Measurements from ENCODE around the gene COL15A1.

COL15A1 gene

DNA sequence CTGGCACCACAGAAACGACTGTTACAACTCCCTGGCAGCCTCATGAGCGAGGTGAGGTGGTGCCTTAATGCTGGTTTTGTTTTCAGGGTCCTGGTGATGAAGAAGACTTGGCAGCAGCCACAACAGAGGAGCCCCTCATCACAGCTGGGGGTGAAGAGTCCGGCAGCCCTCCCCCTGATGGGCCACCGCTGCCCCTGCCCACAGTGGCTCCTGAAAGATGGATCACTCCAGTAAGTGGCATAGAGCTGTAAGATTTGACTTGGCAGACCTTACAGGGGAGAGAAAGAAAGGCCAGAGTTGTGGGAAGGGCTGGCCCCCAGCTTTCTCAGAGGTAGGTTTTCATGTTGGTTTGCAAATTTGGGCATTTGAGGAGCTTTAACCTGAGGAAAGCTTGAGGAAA lies 72.2 kb downstream of the COL15A1 start:
- no peak for DNase-seq (ENCODE audit: low read depth)

DNA sequence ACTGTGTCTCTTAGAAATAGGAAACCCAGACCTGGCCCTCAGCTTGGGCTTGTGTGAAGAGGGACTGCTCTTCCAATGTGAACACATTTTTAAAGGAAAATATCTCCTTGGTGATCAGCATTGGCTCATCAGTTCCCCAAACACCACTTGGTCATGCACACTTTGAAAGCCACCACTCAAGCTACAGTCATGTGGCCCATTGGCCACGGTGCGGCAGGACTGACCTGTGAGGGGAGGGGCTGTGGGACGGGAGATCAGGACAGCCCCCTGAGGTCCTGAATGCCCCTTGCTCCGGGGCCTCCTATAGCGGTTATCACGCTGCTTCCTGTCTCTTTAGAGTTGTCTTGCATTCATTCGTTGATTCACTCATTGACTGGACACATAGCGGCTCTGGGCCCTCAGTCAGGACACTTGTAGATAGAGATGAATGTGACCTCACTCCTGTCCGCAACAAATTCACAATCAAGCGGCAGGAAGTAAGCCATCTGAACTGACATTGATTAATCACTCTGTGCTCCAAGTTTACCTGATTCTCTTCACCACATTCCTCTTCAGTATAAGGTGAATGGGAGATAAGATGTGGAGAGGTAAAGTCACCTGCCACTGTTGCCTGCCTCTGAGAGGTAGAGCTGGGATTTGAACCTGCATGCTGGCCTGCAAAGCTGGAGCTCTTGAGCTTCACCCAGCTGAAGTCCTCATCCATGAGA lies 73.1 kb downstream of the COL15A1 start:
- no peak for DNase-seq (ENCODE audit: low read depth)

DNA sequence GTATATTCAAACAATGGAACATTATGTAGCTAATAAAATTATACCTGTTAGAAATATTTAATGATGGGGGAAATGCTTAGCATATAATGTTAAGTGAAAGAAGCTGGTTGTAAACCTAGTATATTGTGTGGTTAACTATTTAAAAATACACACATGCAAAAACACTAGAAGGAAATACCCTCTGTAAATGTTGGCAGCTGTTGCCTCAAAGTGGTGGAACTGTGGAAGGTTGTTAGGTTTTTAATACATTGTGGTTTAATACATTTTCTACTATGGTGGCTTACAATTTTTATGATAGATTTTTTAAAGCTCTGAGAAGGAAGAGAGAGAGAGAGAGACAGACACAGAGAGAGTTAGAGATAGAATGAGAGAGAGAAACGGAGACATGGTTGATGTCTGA lies 74.9 kb downstream of the COL15A1 start:
- no peak for DNase-seq (ENCODE audit: low read depth)

DNA sequence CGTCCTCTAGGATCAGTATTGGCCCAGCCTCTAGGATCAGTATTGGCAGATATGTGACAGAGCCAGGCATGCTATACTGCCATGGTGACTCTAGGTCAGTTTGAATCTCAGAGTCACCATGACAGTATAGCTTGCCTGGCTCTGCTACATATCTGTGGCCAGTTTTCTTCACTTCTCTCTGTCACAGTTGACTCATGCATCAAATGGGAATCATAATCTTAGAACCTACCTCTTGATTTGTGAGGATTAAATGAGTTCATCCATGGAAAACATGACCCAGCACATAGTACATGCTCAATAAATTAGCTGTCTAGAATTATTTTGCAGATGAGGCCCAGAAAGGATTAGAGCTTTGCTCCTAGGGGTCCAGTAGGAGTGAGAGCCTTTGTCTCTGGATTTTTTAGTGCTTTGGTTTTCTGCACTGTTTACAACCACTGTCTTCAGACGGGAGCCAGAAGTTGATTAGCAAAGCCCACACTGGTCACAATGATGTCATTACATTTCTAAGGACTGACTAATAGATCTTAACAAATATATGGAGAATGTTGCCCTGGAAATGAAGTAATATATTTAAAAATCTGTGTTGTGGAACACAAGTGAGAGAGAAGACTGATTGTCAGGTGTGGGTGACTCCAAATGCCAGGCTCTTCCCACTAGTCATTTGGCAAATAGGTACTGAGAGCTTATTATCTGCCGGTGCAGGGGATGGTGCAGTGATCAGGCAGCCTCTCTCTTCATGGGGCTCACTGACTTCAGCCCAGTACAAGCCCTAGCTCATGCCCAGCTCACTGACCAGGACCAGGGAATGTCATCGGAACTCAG lies 76.0 kb downstream of the COL15A1 start:
- no peak for DNase-seq (ENCODE audit: low read depth)

DNA sequence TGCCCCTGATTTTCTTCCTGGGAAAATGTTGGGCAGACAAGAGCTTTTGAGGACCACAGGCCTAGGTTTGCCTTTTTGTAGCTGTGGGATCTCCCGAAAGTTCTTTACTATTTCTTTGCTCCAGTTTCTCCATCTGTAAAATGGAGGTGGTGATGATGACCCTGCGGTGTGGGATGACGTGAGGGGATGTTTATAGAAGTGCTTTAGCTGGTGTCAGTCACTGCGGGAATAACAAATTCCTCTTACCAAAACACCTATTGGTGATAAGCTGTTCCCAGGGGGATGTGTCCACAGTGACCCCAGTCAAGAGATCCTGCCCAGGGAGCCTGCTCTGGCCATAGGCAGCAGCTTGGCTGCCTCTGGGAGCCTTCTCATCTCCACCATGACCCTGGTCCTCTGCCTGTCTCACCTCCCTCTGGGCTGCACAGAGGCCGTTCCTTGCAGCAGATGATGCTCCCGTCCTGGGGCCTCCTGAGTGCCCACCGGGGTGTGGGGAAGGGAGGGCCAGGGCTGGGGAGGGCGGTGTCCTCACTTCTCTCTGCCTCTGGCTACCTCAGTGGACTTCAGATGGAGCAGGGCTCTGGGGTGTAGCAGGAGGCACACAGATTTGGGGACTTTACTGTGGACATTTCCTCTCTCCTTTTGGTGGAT lies 77.2 kb downstream of the COL15A1 start:
- DNase-seq (ENCODE audit: low read depth) = no peak

DNA sequence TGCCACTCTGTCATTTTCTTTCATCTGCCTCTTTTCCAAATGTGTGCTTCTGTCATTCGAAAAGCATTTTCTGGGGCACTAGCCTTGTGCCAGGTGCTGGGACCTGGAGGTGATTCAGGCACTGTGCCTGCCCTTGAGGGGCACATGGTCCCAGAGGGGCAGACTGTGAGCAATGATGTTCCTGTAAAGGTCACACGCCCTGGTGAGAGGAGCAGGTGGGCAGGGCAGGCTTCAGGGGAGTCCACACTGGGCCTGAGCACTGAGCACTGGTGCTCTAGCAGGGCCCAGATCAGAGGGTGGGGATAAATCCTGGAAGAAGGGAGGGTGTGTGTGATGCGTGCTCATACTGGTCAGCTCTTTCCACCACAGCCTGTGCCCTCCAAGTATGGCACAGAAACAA lies 77.8 kb downstream of the COL15A1 start:
- DNase-seq (ENCODE audit: low read depth) = no peak

DNA sequence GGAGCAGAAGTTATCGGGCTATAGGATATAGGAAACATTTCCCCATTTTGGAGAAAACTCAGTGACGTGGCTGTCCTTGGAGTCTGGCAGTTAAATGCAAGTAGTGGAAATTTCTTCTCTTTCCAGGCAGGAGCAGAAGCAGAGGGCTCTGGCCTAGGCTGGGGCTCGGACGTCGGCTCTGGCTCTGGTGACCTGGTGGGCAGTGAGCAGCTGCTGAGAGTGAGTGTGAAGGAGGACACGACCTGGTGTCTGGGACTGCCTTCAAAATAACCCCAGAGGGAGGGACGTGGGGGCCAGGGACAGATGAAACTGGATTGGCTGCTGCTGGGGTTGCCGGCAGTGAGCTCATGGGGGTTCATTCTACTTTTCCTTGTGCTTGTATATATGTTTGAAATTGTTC lies 79.5 kb downstream of the COL15A1 start:
- DNase-seq (ENCODE audit: low read depth) = no peak

DNA sequence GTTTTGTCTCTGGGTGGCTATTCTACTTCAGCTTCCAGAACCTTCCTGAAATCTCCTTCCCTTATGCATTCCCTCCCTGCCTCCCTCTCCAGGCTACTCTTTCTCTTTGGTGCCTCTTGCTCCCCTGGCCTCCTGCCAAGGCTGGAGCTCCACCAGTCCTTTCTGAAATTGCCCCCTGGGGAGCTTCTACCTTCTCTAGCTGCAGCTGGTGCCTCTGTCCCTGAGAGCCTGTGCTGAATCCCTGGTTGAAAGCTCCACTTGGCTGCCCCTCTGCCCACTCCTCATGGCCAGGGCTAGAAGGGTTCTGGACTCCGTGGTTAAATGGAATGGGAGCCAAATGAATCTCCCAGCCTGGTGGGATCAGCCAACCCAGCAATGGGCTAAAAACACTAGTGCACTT lies 80.1 kb downstream of the COL15A1 start:
- DNase-seq (ENCODE audit: low read depth) = no peak

DNA sequence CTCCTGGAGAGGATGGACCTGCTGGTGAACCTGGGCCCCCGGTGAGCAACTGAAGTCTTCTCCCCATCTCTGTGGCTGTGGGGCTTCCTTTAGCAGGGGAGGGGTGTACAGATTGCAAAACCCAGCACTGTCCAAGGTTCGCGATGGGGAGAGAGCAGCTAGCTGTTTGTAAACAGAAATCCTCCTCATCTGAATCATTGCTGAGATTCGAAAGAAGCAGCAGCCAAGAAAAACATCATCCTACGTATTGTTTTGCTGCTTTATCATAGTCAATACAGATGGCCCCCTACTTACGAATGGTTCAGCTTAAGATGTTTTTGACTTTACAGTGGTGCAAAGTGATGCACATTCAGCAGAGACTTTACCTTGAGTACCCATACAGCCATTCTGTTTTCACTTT lies 81.3 kb downstream of the COL15A1 start:
- DNase-seq (ENCODE audit: low read depth) = no peak

DNA sequence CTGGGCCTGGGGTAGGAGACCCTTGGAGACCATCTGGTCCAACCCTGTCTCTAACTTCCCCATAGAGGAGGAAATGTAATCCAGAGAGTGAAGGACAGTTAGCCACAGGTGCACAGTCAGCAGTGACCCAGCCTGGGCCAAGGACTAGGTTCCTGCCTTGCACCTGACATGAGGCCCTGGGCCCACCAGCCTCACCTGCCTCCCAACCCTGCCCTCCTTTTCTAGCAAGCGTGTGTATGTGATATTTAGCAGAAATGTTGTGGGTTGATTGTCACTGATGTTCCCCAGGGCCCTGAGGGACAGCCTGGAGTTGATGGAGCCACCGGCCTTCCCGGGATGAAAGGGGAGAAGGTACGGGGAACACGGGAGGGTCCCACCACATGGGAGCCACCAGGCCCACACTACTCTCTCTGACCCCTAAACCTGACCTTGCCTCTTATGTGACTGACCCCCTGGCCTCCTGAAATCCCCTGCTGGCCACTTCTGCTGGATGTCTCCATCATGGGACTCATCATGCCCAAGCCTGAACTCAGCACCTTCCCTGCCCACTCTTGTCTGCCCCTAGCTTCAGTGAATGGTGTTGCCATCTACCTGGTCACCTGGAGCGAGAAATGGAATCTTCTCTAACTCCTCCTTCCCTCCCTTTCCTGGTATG lies 82.0 kb downstream of the COL15A1 start:
- DNase-seq (ENCODE audit: low read depth) = no peak

DNA sequence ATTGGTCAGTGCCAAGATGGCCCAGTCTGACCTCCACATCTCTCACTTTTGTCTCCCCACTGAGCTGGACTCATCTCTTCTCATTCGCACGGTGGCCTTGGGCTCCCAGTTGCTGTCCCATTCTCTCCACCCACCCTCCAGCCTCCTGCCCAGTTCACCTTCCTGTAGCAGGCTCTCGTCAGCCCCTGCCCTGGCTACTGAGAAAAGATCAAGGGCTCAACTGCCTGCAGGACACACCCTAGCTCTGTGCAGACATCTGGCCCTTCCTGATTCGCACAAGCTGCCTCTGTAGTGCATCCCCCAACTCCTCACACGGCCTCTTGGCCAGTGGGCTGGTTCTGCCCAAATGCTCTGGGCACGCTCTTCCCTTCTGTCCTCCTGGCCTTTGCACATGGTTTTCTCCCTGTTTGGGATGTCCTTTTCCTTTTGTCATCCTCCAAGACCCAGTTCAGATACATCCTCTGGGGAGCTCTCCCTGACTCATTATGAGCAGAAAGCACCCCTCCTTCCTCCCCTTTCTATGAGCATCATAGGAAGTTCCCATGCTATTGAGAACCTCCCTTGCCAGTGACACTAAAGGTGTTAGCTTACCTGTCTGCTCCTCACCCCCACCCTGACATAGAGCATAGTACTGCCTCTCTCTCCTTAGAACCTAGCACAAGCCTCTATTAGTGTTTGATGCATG lies 82.7 kb downstream of the COL15A1 start:
- no peak for DNase-seq (ENCODE audit: low read depth)

DNA sequence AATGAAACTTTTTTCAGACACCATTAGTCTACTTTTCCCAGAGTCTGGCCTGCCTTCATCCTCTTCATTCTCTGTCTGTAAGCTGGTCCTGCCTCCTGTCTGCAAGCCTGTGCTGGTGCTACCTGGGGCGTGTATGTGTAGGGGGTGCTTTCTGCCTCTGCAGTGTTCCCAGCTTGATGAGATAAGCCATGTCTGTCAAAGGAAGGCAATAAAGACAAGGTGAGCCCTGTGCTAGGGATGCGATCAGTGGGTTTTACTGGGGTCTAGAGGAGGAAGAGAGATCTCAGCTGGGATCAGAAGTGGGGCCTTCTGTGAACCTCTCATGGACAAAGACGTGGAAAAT lies 83.2 kb downstream of the COL15A1 start:
- DNase-seq (ENCODE audit: low read depth) = no peak

DNA sequence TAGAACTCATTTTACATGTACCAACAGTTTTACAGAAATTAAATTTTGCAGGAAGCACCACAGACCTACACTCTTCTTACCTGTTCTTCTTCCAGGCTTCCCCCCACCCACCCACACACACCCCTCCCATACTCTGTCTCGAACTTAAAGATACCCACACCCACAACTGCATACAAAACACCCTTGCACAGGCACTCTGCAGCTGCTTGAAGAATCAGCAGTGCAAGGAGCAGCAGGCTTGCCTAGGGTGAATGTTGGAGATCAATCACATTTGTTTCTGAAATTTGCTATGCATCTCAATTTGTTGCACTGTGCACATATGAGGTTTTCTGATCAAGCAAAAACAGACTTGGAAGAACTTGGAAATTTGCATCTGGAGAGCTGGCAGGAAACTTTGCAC lies 83.7 kb downstream of the COL15A1 start:
- no peak for DNase-seq (ENCODE audit: low read depth)

DNA sequence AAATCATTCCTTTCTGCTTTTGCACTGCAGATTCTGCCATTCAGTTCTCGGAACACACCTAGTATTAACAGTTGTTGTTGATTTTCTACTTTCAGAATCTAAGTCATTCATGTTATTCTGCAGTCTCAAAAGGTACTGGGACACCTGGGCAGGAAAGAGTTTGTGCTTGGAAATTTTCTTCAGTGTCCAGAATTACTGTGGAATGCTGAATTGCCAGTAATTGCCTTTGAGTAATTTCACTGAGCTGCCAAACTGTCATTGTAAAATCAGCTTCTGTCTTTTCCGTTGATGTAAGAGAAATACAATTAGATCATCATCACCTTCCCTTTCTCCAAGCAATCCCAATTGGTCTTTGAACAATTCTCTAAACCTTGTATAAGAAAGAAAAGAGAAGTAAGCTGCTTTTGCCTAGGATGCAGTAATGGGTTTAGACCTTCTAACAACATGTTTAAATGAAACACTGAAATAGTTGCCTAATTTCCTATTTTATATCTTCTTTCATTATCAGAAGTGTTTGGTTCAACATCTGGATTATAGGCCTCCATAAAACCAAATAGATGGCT lies 85.5 kb downstream of the COL15A1 start:
- no peak for DNase-seq (ENCODE audit: low read depth)

DNA sequence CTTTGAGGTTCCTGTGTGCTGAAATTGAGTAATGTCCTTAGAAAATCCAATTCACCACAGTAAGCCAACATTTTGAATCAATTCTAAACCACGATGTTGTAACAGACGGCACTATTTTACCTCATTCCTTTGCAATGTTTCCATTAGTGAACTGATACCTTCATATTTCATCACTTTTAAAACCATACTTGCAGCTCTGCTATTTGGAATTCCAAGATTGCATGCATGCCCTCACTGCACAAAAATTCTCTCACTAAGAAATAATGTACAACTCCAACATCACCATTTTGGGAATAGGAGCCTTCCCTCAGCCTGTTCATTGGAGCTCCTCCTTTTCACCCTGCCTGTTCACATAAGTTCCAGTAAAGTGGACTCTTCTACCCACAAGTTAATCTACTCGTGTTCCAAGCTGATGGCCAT lies 86.4 kb downstream of the COL15A1 start:
- no peak for DNase-seq (ENCODE audit: low read depth)

DNA sequence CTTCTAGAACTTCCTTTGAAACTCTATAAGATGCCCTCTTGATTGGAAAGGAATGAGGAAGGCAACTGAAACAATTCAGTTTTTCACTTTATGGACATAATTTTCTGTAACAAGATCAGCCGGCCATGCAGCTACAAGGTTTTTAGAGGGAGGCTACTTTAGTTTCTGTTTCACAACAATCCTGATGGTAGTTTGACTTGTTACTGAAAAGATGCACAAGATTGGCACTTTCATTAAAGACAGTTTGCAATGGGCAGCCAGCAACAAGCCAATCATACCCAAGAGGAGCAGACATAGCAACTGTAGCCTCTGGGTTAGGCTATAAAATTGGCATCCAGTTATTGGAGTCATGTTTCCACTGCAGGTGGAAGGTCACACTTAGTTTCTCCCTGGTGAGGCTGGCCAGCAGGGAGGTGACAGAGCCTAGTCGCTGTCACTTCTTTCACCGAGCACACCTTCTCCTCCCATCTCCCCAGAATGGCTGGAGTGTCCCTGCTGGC lies 87.0 kb downstream of the COL15A1 start:
- no peak for DNase-seq (ENCODE audit: low read depth)

DNA sequence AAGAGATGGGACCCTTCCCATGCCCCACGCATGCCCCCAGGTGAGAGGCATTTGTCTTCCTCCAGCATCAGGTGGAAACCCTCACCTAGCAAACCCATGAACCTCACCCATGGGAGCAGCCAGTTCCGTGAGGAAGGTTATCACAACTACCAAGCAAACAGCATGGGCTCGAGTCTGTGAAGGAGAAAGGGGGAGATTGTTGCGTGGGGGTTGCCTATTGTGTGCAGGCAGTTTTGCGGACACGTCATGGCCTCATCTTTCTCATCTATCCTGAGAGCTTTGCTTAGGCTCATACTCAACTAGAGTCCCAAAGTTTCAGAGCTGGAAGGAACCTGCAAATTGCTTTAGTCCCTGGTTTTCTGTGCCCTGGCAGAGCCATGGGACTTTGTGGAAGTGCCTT lies 87.6 kb downstream of the COL15A1 start:
- no peak for DNase-seq (ENCODE audit: low read depth)

DNA sequence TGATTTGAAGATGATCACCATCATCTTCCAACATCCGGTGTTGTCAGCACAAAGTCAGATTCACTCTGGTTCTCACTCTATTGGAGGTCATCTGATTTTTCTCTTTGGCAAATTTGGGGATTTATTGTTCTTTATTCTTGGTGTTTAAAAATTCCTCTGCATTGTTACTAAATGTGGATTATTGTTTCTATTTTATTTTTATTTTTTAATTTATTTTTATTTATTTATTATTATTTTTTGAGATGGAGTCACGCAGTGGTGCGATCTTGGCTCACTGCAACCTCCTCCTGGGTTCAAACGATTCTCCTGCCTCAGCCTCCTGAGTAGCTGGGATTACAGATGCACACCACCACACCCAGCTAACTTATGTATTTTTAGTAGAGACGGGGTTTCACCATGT lies 88.3 kb downstream of the COL15A1 start:
- DNase-seq (ENCODE audit: low read depth) = no peak

DNA sequence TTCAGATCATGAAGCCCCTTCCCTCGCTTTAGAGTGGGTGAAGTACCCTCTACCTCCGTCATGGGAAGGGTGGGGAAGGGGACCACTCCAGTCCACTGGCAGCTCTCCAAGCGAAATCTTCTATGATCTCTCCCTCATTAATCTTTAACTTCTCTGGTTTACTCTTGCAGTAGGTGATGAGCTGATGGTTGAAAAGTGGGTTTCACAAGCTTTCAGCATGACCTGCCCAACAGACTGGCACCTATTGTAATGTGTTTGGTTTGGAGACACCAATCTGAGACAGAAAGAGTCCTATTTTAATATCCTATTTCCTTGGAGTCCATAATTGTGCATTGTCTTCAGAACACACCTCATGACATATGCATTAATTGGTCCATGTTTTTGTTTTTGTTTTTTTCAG lies 90.4 kb downstream of the COL15A1 start:
- DNase-seq (ENCODE audit: low read depth) = no peak

DNA sequence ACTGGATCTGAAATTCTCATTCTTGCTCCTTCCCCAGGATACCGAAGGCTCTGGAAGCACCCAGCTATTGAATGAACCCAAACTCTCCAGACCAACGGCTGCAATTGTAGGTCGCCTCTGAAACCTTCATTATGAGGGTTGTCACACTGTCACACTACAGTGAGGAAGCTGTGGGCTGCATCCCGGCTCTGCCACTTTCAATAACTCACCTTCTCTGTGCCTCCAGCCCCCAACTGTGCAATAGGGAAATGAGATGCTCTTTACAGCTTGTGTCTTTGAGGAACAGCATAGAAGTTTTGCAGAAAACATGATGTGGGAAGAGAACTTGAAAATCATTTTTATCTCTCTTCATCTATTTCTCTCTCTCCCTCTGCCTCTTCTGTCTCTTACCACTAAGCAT lies 91.6 kb downstream of the COL15A1 start:
- DNase-seq (ENCODE audit: low read depth) = no peak

DNA sequence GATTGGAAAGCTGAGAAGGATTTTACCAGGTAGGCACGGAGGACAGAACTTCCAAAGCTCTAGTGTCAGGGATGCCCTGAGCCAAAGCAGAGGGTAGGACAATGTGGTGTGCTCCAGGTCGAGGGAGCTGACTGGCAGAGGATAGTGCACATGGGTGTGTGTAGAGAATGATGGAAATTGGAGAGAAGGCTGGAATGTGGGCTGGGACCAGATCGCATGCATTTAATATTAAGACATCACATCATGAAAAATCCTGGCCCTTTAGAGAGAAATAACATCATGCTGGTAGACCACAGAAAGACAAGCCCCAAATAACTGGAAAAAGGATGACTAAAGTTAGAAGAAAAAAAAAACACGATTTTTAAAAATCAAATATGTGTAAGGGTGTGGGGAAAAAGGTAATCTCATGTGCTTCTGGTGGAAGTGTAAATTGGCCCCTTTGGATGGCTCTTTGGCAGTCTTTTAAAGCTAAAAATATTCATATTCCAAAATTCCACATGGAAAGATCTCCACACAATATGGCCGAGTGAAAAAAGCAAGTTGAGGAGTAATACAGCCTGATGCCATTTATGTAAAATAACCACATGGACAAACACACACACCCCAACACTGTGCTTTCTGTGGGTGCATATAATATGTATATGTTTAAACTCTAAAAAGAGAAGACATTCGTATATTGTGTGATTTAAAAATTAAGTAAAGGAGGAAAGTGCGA lies 94.2 kb downstream of the COL15A1 start:
- DNase-seq (ENCODE audit: low read depth) = no peak

All from CMK (cell line).